ENCODE measurements around the gene MUC13.

The MUC13 gene

DNA sequence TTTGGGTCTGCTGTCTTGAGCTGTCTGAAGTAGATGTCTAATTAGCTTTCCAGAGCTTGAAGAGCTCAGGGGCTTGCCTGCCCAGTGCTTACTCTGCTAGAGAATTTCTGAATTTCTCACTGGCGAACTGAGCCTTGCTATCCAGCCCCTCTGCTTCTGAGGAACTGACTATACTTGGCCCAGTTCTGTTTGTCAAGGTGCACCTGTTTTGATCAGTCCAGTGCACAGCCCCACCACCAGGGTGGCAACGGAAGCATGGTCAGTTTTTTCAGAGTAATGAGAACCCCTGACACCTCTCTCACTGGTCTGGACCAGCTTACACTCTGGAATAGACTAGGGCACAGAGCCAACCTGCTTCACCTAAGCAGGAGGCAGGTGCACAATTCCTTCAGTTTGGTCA, 72.5 kb downstream of the MUC13 start:
- no peak for DNase-seq

DNA sequence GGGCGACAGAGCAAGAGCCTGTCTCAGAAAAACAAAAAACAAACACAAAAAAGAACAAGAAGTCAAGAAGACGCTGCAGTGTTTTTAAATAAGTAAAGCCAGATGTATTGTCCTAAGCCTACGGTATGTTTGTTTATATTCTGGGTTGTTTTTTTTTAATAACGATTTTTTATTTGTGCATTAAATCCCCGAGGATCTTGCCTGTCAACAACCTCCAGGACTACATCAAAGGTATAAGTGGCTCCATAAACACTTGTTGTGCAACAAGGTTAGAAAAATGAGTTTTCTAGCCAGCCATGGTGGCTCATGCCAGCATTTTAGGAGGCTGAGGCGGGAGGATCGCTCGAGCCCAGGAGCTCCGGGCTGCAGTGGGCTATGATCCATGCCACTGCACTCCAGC, 73.5 kb downstream of the MUC13 start:
- no peak for DNase-seq

DNA sequence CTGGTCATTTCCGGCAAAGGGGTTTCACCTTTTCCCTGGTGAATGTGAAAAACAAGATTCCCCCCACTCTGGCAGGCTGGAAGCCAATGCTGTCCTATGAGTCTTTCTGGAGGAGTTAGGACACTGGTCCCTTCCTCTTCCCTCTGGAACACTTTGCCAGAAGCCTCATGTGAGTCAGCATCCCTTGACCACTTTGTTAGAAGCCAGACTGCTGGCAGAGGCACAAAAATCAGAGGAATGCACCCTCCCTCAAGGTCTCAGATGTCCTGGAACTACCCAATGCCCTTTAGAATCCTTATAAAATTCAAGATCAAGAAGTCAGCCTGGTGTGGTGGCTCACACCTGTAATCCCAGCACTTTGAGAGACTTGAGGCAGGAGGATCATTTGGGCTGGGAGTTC, 74.0 kb downstream of the MUC13 start:
- DNase-seq = no peak

DNA sequence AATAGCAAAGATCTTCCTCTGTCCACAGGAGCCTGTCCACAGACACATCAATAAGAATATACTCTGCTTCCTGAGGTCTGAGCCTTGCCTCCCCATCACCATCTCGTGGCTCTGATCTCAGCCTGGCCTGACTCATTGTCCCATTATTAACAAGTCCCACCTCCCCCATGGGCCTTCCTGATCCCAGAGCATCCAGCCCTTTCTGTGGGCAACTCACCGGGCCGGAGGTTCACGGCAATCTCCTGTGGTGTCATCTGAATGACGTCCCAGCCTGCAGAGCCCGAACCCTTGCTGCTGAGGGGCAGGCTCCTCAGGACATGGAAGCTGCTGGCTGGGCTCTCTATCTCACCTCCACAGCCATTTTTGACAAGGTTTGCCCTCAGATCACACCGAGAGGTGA, 75.5 kb downstream of the MUC13 start:
- no peak for DNase-seq

DNA sequence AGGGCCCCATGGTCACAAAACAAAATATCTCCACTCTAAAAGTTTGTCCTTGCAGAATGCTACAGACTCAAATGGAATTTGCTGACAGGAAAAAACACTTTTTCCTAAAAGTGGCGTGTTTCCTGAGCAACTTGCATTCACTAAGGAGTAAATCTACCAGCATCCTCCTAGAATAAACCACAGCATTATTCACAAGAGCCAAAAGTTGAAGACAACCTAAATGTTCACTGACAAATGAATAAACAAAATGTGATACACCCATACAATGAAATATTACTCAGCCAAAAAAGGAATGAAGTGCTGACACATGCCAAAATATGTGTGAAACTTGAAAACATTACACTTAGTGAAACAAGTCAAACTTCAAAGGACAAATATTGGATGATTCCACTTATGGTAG, 76.3 kb downstream of the MUC13 start:
- no peak for DNase-seq

DNA sequence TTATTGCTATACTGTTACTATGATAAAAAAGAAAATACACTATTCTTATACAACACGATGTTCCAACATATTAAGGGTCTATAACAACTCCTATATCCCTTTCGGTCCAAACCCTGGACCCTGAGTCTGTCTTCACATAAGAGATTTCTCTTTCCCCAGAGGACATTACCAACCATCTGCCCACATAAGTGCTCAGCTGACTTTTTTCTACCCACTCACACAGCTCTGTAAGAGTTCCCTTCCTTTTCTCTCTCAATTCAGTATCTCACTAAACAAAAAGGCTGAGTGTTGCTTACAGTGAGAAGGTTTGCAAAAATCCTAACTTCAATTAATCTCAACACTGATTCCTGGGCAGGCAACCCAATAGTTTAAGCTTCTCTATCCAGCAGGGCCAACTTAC, 77.9 kb downstream of the MUC13 start:
- no peak for DNase-seq

Measured in activated effector memory CD4-positive, alpha-beta T cell treated with Interleukin-2 at 50 U/mL for 16 hours (primary cell).